Nephron progenitor cell (in vitro differentiated cells): ENCODE data around the gene WDR41.

Source experiments
- DNase-seq: peaks from one replicate; pipeline ENCODE4 v3.0.0; 2021
- H3K27ac Mint-ChIP-seq: 2 replicates; pipeline ENCODE4 v1.8.0; 2021; ENCODE audit warnings: mild to moderate bottlenecking, moderate library complexity, mixed read lengths
- H3K27me3 Mint-ChIP-seq: 2 replicates; pipeline ENCODE4 v1.8.0; 2021; ENCODE audit warnings: mild to moderate bottlenecking, low read depth, mixed read lengths; ENCODE audit not compliant: poor library complexity
- H3K36me3 Mint-ChIP-seq: 2 replicates; pipeline ENCODE4 v1.8.0; 2021; ENCODE audit warnings: low read depth, mixed read lengths
- H3K4me1 Mint-ChIP-seq: 2 replicates; pipeline ENCODE4 v1.8.0; 2021; ENCODE audit warnings: mixed read lengths
- H3K4me3 Mint-ChIP-seq: 2 replicates; pipeline ENCODE4 v1.8.0; 2021; ENCODE audit warnings: mild to moderate bottlenecking, moderate library complexity, mixed read lengths
- H3K9me3 Mint-ChIP-seq: 2 replicates; pipeline ENCODE4 v1.8.0; 2021; ENCODE audit warnings: mild to moderate bottlenecking, moderate library complexity, mixed read lengths
- TF ChIP-seq, protein P1 (sequence below): fragments of 200-600 bp; sonication (generic); IDR thresholded peaks from 2 replicates; pipeline ENCODE4 v1.5.0; 2021; ENCODE audit warnings: antibody characterized with exemption

WDR41 gene

DNA sequence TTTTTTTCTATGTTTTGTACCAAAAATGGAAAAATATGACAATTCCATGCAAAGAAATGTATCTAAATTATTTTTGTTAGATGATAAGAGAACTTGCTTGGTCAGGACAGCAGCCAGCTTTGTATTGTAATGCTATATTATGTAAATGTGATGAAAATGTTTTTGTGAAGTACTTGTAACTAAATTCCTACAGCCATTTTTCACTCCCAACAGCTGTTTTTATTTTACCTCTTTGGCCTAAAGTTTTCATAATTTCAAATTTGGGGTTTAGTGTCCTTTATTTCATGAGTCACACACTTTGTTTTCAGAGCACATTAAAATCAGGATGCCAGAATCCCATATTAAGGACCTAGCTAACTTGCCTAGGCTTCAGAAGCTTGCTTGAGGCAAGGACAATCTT, 64.1 kb downstream of the WDR41 start:
- no peak overlapping the region for H3K27ac Mint-ChIP-seq
- H3K36me3 Mint-ChIP-seq = peaks cover 36% of the 10 kb centered on the region
- TF ChIP-seq, protein P1, sequence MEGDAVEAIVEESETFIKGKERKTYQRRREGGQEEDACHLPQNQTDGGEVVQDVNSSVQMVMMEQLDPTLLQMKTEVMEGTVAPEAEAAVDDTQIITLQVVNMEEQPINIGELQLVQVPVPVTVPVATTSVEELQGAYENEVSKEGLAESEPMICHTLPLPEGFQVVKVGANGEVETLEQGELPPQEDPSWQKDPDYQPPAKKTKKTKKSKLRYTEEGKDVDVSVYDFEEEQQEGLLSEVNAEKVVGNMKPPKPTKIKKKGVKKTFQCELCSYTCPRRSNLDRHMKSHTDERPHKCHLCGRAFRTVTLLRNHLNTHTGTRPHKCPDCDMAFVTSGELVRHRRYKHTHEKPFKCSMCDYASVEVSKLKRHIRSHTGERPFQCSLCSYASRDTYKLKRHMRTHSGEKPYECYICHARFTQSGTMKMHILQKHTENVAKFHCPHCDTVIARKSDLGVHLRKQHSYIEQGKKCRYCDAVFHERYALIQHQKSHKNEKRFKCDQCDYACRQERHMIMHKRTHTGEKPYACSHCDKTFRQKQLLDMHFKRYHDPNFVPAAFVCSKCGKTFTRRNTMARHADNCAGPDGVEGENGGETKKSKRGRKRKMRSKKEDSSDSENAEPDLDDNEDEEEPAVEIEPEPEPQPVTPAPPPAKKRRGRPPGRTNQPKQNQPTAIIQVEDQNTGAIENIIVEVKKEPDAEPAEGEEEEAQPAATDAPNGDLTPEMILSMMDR = no peak
- H3K4me3 Mint-ChIP-seq = no peak overlapping the region
- H3K4me1 Mint-ChIP-seq = no peaks in the 10 kb centered on the region
- H3K9me3 Mint-ChIP-seq = no peaks in the 10 kb centered on the region
- no peak for DNase-seq
- no peaks in the 10 kb centered on the region for H3K27me3 Mint-ChIP-seq

DNA sequence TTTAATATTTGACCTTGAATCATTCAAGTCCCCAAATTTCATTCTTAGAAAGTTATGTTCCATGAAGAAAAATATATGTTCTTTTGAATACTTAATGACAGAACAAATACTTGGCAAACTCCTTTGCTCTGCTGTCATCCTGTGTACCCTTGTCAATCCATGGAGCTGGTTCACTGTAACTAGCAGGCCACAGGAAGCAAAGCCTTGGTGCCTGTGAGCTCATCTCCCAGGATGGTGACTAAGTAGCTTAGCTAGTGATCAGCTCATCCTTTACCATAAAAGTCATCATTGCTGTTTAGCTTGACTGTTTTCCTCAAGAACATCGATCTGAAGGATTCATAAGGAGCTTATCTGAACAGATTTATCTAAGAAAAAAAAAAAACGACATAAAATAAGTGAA, 65.4 kb downstream of the WDR41 start:
- Mint-ChIP-seq H3K4me3 (no peak overlapping the region), H3K4me1 (no peaks in the 10 kb centered on the region), H3K9me3 (no peaks in the 10 kb centered on the region), H3K27ac (no peak overlapping the region), H3K27me3 (no peaks in the 10 kb centered on the region), H3K36me3 (peaks cover 31% of the 10 kb centered on the region)
- TF ChIP-seq, protein P1 = no peak
- DNase-seq = no peak

DNA sequence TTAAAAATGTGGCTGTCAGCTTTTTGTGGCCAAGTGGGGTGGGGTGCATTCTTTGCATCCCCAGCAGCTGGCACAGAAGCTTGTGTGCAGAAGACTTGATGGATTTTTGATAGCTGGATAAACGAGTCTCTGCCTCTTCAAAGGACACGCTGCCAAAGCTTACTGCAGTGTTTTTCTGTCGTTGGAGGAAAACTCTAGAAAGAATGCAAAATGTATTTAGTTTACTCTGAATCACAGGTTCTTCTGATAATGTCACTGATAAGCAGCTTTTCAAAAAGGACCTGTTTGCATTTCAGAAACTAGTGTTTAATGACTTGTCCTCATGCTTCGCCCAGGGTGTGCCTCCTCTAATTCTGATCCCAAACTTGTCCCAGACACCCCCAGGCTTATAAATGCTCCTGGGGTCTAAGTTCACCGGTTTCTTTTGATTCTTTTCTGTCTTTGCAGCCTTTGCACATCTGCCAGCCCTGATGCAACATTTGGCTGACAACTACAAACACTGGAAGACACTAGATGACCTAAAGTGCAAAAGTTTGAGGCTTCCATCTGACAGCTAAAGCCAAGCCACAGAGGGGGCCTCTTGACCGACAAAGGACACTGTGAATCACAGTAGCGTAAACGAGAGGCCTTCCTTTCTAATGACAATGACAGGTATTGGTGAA, 66.0 kb downstream of the WDR41 start:
- Mint-ChIP-seq H3K36me3 (peaks cover 28% of the 10 kb centered on the region), H3K27ac (no peak overlapping the region), H3K4me1 (no peaks in the 10 kb centered on the region), H3K9me3 (no peaks in the 10 kb centered on the region), H3K4me3 (no peak overlapping the region), H3K27me3 (no peaks in the 10 kb centered on the region)
- no peak for DNase-seq
- TF ChIP-seq, protein P1 = no peak

DNA sequence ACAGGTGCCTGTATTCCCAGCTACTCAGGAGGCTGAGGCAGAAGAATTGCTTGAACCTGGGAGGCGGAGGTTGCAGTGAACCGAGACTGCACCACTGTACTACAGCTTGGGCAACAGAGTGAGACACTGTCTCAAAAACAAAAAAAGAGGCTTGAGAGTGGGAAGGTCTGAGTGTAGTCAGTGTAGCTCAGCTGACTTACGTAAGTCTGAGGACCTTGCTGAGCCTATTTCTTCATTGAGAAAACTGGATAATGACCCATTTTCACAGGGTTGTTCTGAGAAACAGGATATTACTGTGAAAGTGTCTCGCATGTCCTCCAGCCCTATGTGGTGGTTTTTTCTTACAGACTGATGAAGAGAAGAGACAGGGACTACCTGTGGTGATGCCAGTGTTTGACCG, 66.7 kb downstream of the WDR41 start:
- Mint-ChIP-seq H3K27me3 (no peaks in the 10 kb centered on the region), H3K27ac (no peak overlapping the region), H3K9me3 (no peaks in the 10 kb centered on the region), H3K4me1 (no peaks in the 10 kb centered on the region), H3K4me3 (no peak overlapping the region), H3K36me3 (peaks cover 25% of the 10 kb centered on the region)
- TF ChIP-seq, protein P1 = no peak
- DNase-seq = no peak

DNA sequence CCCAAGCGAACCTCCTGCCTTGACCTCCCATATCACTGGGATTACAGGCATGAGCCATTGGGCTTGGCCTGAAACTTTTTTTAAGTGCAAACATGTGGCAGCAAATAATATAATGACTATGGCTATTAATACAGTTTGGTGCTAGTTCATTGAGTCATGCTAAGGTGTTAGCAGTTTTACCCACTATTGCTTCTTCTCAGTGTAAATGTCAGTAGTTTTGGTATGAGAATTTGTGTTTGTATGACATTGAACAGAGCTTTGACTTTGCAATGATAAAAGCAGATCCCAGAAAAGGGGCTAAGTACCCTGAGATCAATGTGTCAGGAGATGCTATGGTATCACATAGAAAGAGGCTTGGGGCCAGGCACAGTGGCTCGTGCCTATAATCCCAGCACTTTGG, 67.2 kb downstream of the WDR41 start:
- Mint-ChIP-seq H3K9me3 (no peaks in the 10 kb centered on the region), H3K36me3 (peaks cover 22% of the 10 kb centered on the region), H3K4me1 (no peaks in the 10 kb centered on the region), H3K4me3 (no peak overlapping the region), H3K27ac (no peak overlapping the region), H3K27me3 (no peaks in the 10 kb centered on the region)
- no peak for DNase-seq
- TF ChIP-seq, protein P1 = no peak

DNA sequence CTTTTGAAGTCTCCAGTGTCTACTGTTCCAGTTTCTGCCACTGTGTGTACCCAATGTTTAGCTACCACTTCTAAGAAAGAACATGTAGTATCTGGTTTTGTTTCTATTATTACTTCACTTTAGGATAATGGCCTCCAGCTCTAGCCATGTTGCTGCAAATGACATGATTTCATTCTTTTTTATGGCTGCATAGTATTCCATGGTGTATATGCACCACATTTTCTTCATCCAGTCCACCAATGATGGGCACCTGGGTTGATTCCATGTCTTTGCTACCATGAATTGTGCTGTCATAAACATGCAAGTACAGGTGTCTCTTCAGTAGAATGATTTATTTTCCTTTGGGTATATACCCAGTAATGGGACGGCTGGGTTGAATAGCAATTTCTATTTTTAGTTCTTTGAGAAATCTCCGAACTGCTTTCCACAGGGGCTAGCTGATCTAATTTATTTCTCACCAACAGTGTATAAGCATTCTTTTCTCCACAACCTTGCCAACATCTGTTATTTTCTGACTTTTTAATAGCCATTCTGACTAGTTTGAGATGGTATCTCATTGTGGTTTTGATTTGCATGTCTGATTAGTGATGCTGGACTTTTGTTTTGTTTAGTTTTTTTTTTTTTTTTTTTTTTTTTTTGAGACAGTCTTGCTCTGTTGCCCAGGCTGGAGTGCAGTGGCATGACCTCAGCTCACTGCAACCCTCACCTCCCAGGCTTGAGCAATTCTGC, 68.9 kb downstream of the WDR41 start:
- Mint-ChIP-seq H3K4me3 (no peak overlapping the region), H3K4me1 (peaks cover 5% of the 10 kb centered on the region), H3K27me3 (no peaks in the 10 kb centered on the region), H3K27ac (no peak overlapping the region), H3K9me3 (no peaks in the 10 kb centered on the region), H3K36me3 (peaks cover 22% of the 10 kb centered on the region)
- DNase-seq = no peak
- TF ChIP-seq, protein P1 = no peak
